GM12878 (cell line): Measurements from ENCODE around the gene ECHDC1. TPM values are rescaled to one million over a fixed set of nuclear protein-coding genes. Genes with fewer than 3 reads are reported as not detected.

ENCODE experiments used
- ATAC-seq: fragments of 200-7000 bp; cut with Tn5 transposase; 3 replicates; pipeline ENCODE4 v1.9.1; 2020; ENCODE audit warnings: mild to moderate bottlenecking, moderate library complexity
- BruUV-seq: library from RNA; stranded (reverse); fragments of 400-500 nt; replicated peaks from 2 replicates; lab custom pipeline; 2021; lab: Mats Ljungman, UMichigan
- CTCF ChIA-PET: fragments of 300-600 bp; sonication (Branson Sonifier 250); formaldehyde crosslinking; extraction: SDS; loops from one replicate; lab custom pipeline; 2021; ENCODE audit warnings: inconsistent platforms; lab: Yijun Ruan, JAX
- POLR2A ChIA-PET: fragments of 350-600 bp; formaldehyde crosslinking; extraction: SDS; loops from one replicate; lab custom pipeline; 2021; ENCODE audit warnings: inconsistent platforms; lab: Charles Lee
- RAD21 ChIA-PET: fragments of 300-600 bp; sonication (Branson Sonifier 250); formaldehyde crosslinking; loops from one replicate; lab custom pipeline; 2023; ENCODE audit warnings: antibody characterized with exemption; ENCODE audit not compliant: unreplicated experiment; lab: Charles Lee
- SMC1A ChIA-PET: fragments of 300-600 bp; sonication (Branson Sonifier 250); formaldehyde crosslinking; loops from one replicate; lab custom pipeline; 2023; ENCODE audit not compliant: unreplicated experiment, uncharacterized antibody; lab: Charles Lee
- DNase-seq: peaks from one replicate; pipeline ENCODE4 v3.0.0-alpha.2; 2011; ENCODE audit warnings: low read depth, low spot score
- FAIRE-seq: peaks from 3 replicates; lab custom pipeline; 2011; peaks lifted over from hg19 to GRCh38; lab: Jason Lieb, UNC
- H2AFZ ChIP-seq: 2 replicates; pipeline ENCODE4 v1.6.0; 2011; ENCODE audit warnings: low read depth, low read length, control low read depth; ENCODE audit not compliant: control insufficient read depth
- H3K27ac ChIP-seq: 2 replicates; pipeline ENCODE4 v1.5.1; 2011; ENCODE audit warnings: control low read depth; ENCODE audit not compliant: control insufficient read depth, insufficient read depth
- H3K27me3 ChIP-seq, 2 experiments: replicated peaks in 1 of 2; 2 replicates each; pipeline versions ENCODE4 v1.6.0 to v1.6.1; 2011; ENCODE audit warnings: low read length in 1 of 2; ENCODE audit not compliant: control insufficient read depth in 2 of 2, insufficient read depth in 2 of 2
- H3K36me3 ChIP-seq, 2 experiments: 2 replicates each; pipeline ENCODE4 v1.5.1; 2011; ENCODE audit warnings: low read length in 1 of 2; ENCODE audit not compliant: control insufficient read depth in 2 of 2, insufficient read depth in 2 of 2
- H3K4me1 ChIP-seq: 2 replicates; pipeline ENCODE4 v1.6.1; 2011; ENCODE audit warnings: mild to moderate bottlenecking, low read length, moderate library complexity, mixed read lengths; ENCODE audit not compliant: control insufficient read depth, insufficient read depth
- H3K4me2 ChIP-seq: 2 replicates; pipeline ENCODE4 v1.6.0; 2011; ENCODE audit warnings: control low read depth; ENCODE audit not compliant: control insufficient read depth, insufficient read depth
- H3K4me3 ChIP-seq: fragments of 200-600 bp; sonication (generic); 2 replicates; pipeline ENCODE4 v1.5.1; 2016
- H3K79me2 ChIP-seq: 2 replicates; pipeline ENCODE4 v1.6.0; 2011; ENCODE audit warnings: low read length; ENCODE audit not compliant: control insufficient read depth, insufficient read depth
- H3K9ac ChIP-seq: 2 replicates; pipeline ENCODE4 v1.8.0; 2011; ENCODE audit warnings: low read length, control low read depth, mixed read lengths; ENCODE audit not compliant: control insufficient read depth, insufficient read depth
- H3K9me3 ChIP-seq: replicated peaks from 3 replicates; pipeline ENCODE4 v1.5.1; 2011; ENCODE audit warnings: mild to moderate bottlenecking, low read length; ENCODE audit not compliant: control insufficient read depth, insufficient read depth
- H4K20me1 ChIP-seq: 2 replicates; pipeline ENCODE4 v1.6.0; 2011; ENCODE audit not compliant: control insufficient read depth, insufficient read depth
- JUNB ChIP-seq: IDR thresholded peaks from 2 replicates; pipeline ENCODE4 v1.6.1; 2016; ENCODE audit warnings: antibody characterized with exemption, mild to moderate bottlenecking
- MEF2B ChIP-seq: fragments of 450-650 bp; IDR thresholded peaks from 2 replicates; pipeline ENCODE4 v1.6.1; 2018; ENCODE audit warnings: mild to moderate bottlenecking, moderate library complexity; ENCODE audit not compliant: partially characterized antibody, poor library complexity, severe bottlenecking
- RAD21 ChIP-seq: IDR thresholded peaks from 2 replicates; pipeline ENCODE4 v1.6.1; 2011; ENCODE audit warnings: mild to moderate bottlenecking, low read depth, low read length, moderate library complexity; ENCODE audit not compliant: insufficient read depth
- USF2 ChIP-seq: IDR thresholded peaks from 2 replicates; pipeline ENCODE4 v1.6.1; 2011; ENCODE audit warnings: low read depth, low read length, improper control_type of control experiment, borderline replicate concordance
- WGBS: methylation state at CpG from one replicate; pipeline ENCODE4 v1.1.6; 2016; ENCODE audit warnings: low lambda C conversion rate; ENCODE audit not compliant: insufficient replicate concordance, insufficient coverage; ENCODE audit errors: missing lambda C conversion rate; 5-methylcytosine and 5-hydroxymethylcytosine counted together
- in situ Hi-C: fragments of 300-500 bp; cut with MboI; formaldehyde crosslinking; loops from 9 replicates; pipeline ENCODE4 v1.14.3; 2018; ENCODE audit warnings: mixed read lengths
- intact Hi-C: fragments of 100-400 bp; cut with micrococcal nuclease; formaldehyde crosslinking; loops from one replicate; pipeline ENCODE4 v1.14.2; 2022; ENCODE audit not compliant: unreplicated experiment
- polyA plus RNA-seq, 11 experiments: library from polyadenylated mRNA; depleted of rRNA in 4 of 11; unstranded in 6 of 11; stranded (reverse) in 5 of 11; fragments of >200 nt; fragmentation: Nextera tagmentation in 4 of 11; fragmentation: Illumina TruSeq in 1 of 11; extraction: Ambion mirVana in 4 of 11; extraction: Trizol in 1 of 11; gene quantifications; 1 replicate in 1 of 11; 2 replicates in 10 of 11; pipeline versions ENCODE4 v1.2.1 to v1.2.3, GENCODE V29; 2011 to 2016; ENCODE audit warnings: inconsistent platforms in 2 of 11, missing spikeins in 2 of 11, low read depth in 1 of 11
- total RNA-seq, 4 experiments: library from RNA; depleted of rRNA in 3 of 4; stranded (reverse); fragments of >200 nt in 3 of 4; fragmentation: Illumina TruSeq in 1 of 4; extraction: Trizol in 1 of 4; gene quantifications; 2 replicates each; pipeline versions ENCODE4 v1.2.1 to v1.2.3, GENCODE V29; 2013 to 2021
- TF ChIP-seq, protein P1 (sequence below): fragments of 450-650 bp; IDR thresholded peaks from 2 replicates; pipeline ENCODE4 v1.6.1; 2017; ENCODE audit warnings: mild to moderate bottlenecking, low read depth, inconsistent platforms; ENCODE audit not compliant: poor library complexity, severe bottlenecking

ECHDC1 gene
- total and polyA plus RNA-seq, 10 of the 15 experiments (the other 5 are each of a cell fraction or from before 2014, with no cell fraction given), result 46.2 to 111 (median 70.7) TPM

DNA sequence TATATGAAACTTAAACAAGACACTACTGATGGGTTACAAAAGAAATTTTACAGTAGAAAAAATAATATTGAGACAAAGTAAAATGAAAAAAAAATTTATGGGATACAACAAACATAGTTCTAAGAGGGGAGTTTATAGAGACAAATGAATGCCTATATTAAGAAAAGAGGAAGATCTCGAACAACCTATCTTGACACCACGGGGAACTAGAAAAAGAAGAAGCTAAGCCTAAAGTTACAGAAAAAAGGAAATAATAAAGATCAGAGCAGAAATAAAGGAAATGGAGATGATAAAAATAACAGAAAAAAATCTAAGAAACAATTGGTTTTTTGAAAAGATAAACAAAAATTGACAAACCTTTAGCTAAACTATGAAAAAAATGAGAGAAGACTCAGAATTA is 9.1 kb upstream of the ECHDC1 start:
- Histone ChIP-seq H3K4me3 (no peak overlapping the region), H3K79me2 (no peaks in the 10 kb centered on the region), H4K20me1 (no peaks in the 10 kb centered on the region), H3K27ac (no peak overlapping the region), H3K36me3 (no peaks in the 10 kb centered on the region), H3K9me3 (no peaks in the 10 kb centered on the region; the same call in 1 of the 3 replicates), H3K9ac (no peak overlapping the region), H3K27me3 (no peaks in the 10 kb centered on the region), H3K4me1 (no peaks in the 10 kb centered on the region), H3K4me2 (no peak overlapping the region), H2AFZ (no peak overlapping the region)
- ChIA-PET CTCF (interaction anchor here (1.3 kb wide), 1 partner anchor 9 kb away, joined by 5 read pairs; no protein-coding TSS in a partner anchor), POLR2A (no interaction called here), SMC1A (interaction anchor here (0.6 to 1.3 kb wide), 2 partner anchors 9 to 73 kb away, joined by 3 to 4 read pairs; partner anchors contain the start of gene ECHDC1), RAD21 (no interaction called here)
- no peak for DNase-seq
- intact Hi-C loops (no loop called here), in situ Hi-C loops (no loop called here)
- WGBS, result 55% methylated on average over 2 of the region's 2 CpGs
- no peak for ATAC-seq
- no peak for TF ChIP-seq USF2
- TF ChIP-seq MEF2B, result no peak
- no peak for TF ChIP-seq JUNB
- TF ChIP-seq, protein P1, sequence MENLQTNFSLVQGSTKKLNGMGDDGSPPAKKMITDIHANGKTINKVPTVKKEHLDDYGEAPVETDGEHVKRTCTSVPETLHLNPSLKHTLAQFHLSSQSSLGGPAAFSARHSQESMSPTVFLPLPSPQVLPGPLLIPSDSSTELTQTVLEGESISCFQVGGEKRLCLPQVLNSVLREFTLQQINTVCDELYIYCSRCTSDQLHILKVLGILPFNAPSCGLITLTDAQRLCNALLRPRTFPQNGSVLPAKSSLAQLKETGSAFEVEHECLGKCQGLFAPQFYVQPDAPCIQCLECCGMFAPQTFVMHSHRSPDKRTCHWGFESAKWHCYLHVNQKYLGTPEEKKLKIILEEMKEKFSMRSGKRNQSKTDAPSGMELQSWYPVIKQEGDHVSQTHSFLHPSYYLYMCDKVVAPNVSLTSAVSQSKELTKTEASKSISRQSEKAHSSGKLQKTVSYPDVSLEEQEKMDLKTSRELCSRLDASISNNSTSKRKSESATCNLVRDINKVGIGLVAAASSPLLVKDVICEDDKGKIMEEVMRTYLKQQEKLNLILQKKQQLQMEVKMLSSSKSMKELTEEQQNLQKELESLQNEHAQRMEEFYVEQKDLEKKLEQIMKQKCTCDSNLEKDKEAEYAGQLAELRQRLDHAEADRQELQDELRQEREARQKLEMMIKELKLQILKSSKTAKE, result no peak
- TF ChIP-seq RAD21, result no peak
- BruUV-seq, result no TSS peak
- no peak for FAIRE-seq
